Measurements from ENCODE around the gene GRM8.

The GRM8 gene

DNA sequence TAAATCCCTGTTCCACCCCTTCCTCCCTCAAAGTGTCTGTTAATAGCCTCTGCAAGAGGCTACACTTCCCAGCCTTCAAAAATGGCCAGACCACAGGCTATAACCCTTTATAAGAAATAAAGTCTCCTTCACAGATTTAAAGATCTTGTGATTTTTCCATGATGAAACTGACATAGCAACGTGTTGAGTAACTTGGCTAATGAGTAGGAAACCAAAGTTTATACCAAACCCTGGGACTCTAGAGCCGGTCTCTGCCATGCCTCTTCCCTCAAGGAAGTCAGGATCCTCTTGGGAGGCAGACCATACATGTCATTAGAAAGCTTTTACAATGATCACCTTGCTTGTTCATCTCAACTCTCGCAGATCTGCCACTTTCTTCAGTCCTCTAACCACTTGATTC, 44.4 kb downstream of the GRM8 start:
- H3K4me2 ChIP-seq (ENCODE audit: low read length) = no peak overlapping the region

DNA sequence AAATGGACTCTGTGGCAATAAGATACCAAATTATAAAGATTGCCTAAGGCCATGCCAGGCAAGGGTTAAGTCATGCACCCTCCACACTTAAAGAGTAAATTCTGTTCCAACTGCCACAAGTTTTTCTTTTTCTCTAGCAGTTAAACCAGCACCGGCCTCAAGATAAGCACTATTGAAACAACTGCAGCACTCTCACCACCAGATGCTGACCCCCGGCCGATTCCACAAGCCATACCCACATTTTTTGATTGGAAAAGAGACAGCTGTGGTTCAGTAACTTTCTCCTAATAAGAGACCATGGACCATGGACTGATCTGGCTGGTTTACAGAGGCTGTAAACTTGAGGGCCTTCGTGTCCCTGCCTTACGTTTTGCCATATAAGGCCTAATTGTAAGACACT, 44.9 kb downstream of the GRM8 start:
- Histone ChIP-seq H3K4me1 (ENCODE audit: insufficient read depth, low read length, severe bottlenecking) (no peaks in the 10 kb centered on the region), H3K9me2 (ENCODE audit: low read depth, low read length) (no peaks in the 10 kb centered on the region), H2AFZ (ENCODE audit: low read length) (no peak overlapping the region), H3K27me3 (ENCODE audit: insufficient read depth, low read length) (no peaks in the 10 kb centered on the region), H3K4me3 (ENCODE audit: low read depth, low read length, poor library complexity, severe bottlenecking) (no peak overlapping the region), H3F3A (ENCODE audit: insufficient read depth, low read length) (no peaks in the 10 kb centered on the region), H3K36me3 (ENCODE audit: insufficient read depth, low read length) (no peaks in the 10 kb centered on the region), H3K79me2 (ENCODE audit: insufficient read depth, low read length) (no peaks in the 10 kb centered on the region), H3K9me3 (ENCODE audit: low read length) (no peaks in the 10 kb centered on the region), H3K4me2 (ENCODE audit: low read length) (no peak overlapping the region), H3K27ac (ENCODE audit: low read depth, low read length, poor library complexity, severe bottlenecking) (no peak overlapping the region), H4K20me1 (ENCODE audit: insufficient read depth, low read length) (no peaks in the 10 kb centered on the region), H3K9ac (ENCODE audit: low read length) (no peak overlapping the region)
- TF ChIP-seq EZH2 (IDR thresholded peaks at IDR 0.05; ENCODE audit: borderline replicate concordance, low read length) = no peak
- TF ChIP-seq, protein P1, sequence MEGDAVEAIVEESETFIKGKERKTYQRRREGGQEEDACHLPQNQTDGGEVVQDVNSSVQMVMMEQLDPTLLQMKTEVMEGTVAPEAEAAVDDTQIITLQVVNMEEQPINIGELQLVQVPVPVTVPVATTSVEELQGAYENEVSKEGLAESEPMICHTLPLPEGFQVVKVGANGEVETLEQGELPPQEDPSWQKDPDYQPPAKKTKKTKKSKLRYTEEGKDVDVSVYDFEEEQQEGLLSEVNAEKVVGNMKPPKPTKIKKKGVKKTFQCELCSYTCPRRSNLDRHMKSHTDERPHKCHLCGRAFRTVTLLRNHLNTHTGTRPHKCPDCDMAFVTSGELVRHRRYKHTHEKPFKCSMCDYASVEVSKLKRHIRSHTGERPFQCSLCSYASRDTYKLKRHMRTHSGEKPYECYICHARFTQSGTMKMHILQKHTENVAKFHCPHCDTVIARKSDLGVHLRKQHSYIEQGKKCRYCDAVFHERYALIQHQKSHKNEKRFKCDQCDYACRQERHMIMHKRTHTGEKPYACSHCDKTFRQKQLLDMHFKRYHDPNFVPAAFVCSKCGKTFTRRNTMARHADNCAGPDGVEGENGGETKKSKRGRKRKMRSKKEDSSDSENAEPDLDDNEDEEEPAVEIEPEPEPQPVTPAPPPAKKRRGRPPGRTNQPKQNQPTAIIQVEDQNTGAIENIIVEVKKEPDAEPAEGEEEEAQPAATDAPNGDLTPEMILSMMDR (IDR thresholded peaks at IDR 0.05; ENCODE audit: low read length) = no peak

More for the DNA sequence above, 44.4 kb downstream of the GRM8 start:
- Histone ChIP-seq H4K20me1 (ENCODE audit: insufficient read depth, low read length) (no peaks in the 10 kb centered on the region), H3K36me3 (ENCODE audit: insufficient read depth, low read length) (no peaks in the 10 kb centered on the region), H3K79me2 (ENCODE audit: insufficient read depth, low read length) (no peaks in the 10 kb centered on the region), H3K4me3 (ENCODE audit: low read depth, low read length, poor library complexity, severe bottlenecking) (no peak overlapping the region), H2AFZ (ENCODE audit: low read length) (no peak overlapping the region), H3K27me3 (ENCODE audit: insufficient read depth, low read length) (no peaks in the 10 kb centered on the region), H3K9me3 (ENCODE audit: low read length) (no peaks in the 10 kb centered on the region), H3K4me1 (ENCODE audit: insufficient read depth, low read length, severe bottlenecking) (no peaks in the 10 kb centered on the region), H3K27ac (ENCODE audit: low read depth, low read length, poor library complexity, severe bottlenecking) (no peak overlapping the region), H3K9ac (ENCODE audit: low read length) (no peak overlapping the region), H3K9me2 (ENCODE audit: low read depth, low read length) (no peaks in the 10 kb centered on the region), H3F3A (ENCODE audit: insufficient read depth, low read length) (no peaks in the 10 kb centered on the region)
- TF ChIP-seq EZH2 (IDR thresholded peaks at IDR 0.05; ENCODE audit: borderline replicate concordance, low read length) = no peak
- TF ChIP-seq, protein P1 (IDR thresholded peaks at IDR 0.05; ENCODE audit: low read length) = no peak

DNA sequence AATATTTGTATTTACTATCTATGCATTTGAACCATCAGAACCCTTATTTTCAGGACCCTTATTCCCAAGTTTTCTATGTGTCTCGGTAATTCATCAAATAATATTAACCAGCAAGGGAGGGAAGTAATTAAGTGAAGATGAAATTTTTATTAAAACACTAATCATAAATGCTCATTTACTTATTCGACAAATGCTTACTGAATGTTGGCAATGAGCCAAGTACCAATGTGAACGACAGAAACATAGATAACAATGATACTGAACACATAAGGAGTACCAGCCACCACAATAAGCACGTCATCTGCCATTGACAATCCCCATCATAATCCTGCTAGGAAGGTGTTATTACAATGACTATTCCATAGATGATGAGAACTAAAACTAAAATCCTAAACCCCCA, 45.5 kb downstream of the GRM8 start:
- Histone ChIP-seq H2AFZ (ENCODE audit: low read length) (no peak overlapping the region), H3F3A (ENCODE audit: insufficient read depth, low read length) (no peaks in the 10 kb centered on the region), H4K20me1 (ENCODE audit: insufficient read depth, low read length) (no peaks in the 10 kb centered on the region), H3K9me3 (ENCODE audit: low read length) (no peaks in the 10 kb centered on the region), H3K4me2 (ENCODE audit: low read length) (no peak overlapping the region), H3K4me1 (ENCODE audit: insufficient read depth, low read length, severe bottlenecking) (no peaks in the 10 kb centered on the region), H3K79me2 (ENCODE audit: insufficient read depth, low read length) (no peaks in the 10 kb centered on the region), H3K4me3 (ENCODE audit: low read depth, low read length, poor library complexity, severe bottlenecking) (no peak overlapping the region), H3K9ac (ENCODE audit: low read length) (no peak overlapping the region), H3K27ac (ENCODE audit: low read depth, low read length, poor library complexity, severe bottlenecking) (no peak overlapping the region), H3K27me3 (ENCODE audit: insufficient read depth, low read length) (no peaks in the 10 kb centered on the region), H3K9me2 (ENCODE audit: low read depth, low read length) (no peaks in the 10 kb centered on the region), H3K36me3 (ENCODE audit: insufficient read depth, low read length) (no peaks in the 10 kb centered on the region)
- TF ChIP-seq, protein P1 (IDR thresholded peaks at IDR 0.05; ENCODE audit: low read length) = no peak
- no peak for TF ChIP-seq EZH2 (IDR thresholded peaks at IDR 0.05; ENCODE audit: borderline replicate concordance, low read length)
